NCI-H460 (cell line): ENCODE data around the gene EFCAB6. TPM values are rescaled to one million over a fixed set of nuclear protein-coding genes. Genes with fewer than 3 reads are reported as not detected.

ENCODE experiments used
- DNase-seq: peaks from one replicate; pipeline ENCODE4 v3.0.0-alpha.2; 2016; ENCODE audit warnings: low read depth; ENCODE audit errors: extremely low read depth
- total RNA-seq: library from RNA; depleted of rRNA; stranded (reverse); fragments of >200 nt; shearing (Covaris generic); gene quantifications from 2 replicates; pipeline ENCODE4 v1.2.3, GENCODE V29; 2014

EFCAB6 gene
- total RNA-seq, 1 experiment from 2014 or later = 0.40 TPM

- no peak for DNase-seq
Observed at GRCh38 chr22:43819421-43819921, 7.4 kb upstream of the EFCAB6 start.

- DNase-seq = no peak
Observed at GRCh38 chr22:43818981-43819380, 6.9 kb upstream of the EFCAB6 start.

- DNase-seq = no peak
Observed at GRCh38 chr22:43817402-43817801, 5.3 kb upstream of the EFCAB6 start.

- DNase-seq = no peak
Observed at GRCh38 chr22:43814264-43814663, 2.2 kb upstream of the EFCAB6 start.

- no peak for DNase-seq
Observed at GRCh38 chr22:43812890-43813289, 785 bp upstream of the EFCAB6 start.

- DNase-seq = peak; percentile 2
Observed at GRCh38 chr22:43811777-43812148, 342 bp downstream of the EFCAB6 start.

- DNase-seq = no peak
Observed at GRCh38 chr22:43802897-43803495, 9.1 kb downstream of the EFCAB6 start.

GRCh38 chr22:43800970-43801369 lies 11.1 kb downstream of the EFCAB6 start:
- DNase-seq = no peak

- no peak for DNase-seq
Observed at GRCh38 chr22:43798492-43798891, 13.6 kb downstream of the EFCAB6 start.

GRCh38 chr22:43796567-43796966 lies 15.5 kb downstream of the EFCAB6 start:
- peak; percentile 7 for DNase-seq

GRCh38 chr22:43795320-43795719 lies 16.8 kb downstream of the EFCAB6 start:
- DNase-seq = no peak

GRCh38 chr22:43792905-43793304 lies 19.2 kb downstream of the EFCAB6 start:
- DNase-seq = no peak

GRCh38 chr22:43789452-43789851 lies 22.7 kb downstream of the EFCAB6 start:
- no peak for DNase-seq

GRCh38 chr22:43783777-43784176 lies 28.3 kb downstream of the EFCAB6 start:
- DNase-seq = no peak

GRCh38 chr22:43782448-43782847 lies 29.7 kb downstream of the EFCAB6 start:
- DNase-seq = no peak

- DNase-seq = no peak
Observed at GRCh38 chr22:43777286-43777685, 34.8 kb downstream of the EFCAB6 start.

GRCh38 chr22:43776081-43776670 lies 35.9 kb downstream of the EFCAB6 start:
- no peak for DNase-seq

- no peak for DNase-seq
Observed at GRCh38 chr22:43774318-43774915, 37.7 kb downstream of the EFCAB6 start.

GRCh38 chr22:43772831-43773230 lies 39.3 kb downstream of the EFCAB6 start:
- DNase-seq = no peak

GRCh38 chr22:43755452-43755851 lies 56.7 kb downstream of the EFCAB6 start:
- DNase-seq = no peak

- no peak for DNase-seq
Observed at GRCh38 chr22:43755011-43755410, 57.1 kb downstream of the EFCAB6 start.

GRCh38 chr22:43754176-43754575 lies 57.9 kb downstream of the EFCAB6 start:
- DNase-seq = no peak
